Ecto neural progenitor cell (in vitro differentiated cells): ENCODE data around the gene ARL16.
A peak's percentile ranks its signal among the peaks of the same experiment; 100 is the strongest.

Experiments
- DNase-seq: peaks from one replicate; pipeline ENCODE4 v3.0.0-alpha.2; 2018; ENCODE audit warnings: low spot score

The ARL16 gene

GRCh38 chr17:81712468-81713003 lies 28.9 kb upstream of the ARL16 start:
- DNase-seq: no peak

- DNase-seq: peak; percentile 89
These were observed 28.3 kb upstream of the ARL16 start, which contains the start of gene SLC25A10 for GRCh38 chr17:81711814-81712467. SLC25A10 (plus strand) TSS chr17:81712284; CDS start chr17:81712427, 143 bp downstream.

- DNase-seq: no peak
These were observed 27.1 kb upstream of the ARL16 start for GRCh38 chr17:81710514-81711308.

DNA sequence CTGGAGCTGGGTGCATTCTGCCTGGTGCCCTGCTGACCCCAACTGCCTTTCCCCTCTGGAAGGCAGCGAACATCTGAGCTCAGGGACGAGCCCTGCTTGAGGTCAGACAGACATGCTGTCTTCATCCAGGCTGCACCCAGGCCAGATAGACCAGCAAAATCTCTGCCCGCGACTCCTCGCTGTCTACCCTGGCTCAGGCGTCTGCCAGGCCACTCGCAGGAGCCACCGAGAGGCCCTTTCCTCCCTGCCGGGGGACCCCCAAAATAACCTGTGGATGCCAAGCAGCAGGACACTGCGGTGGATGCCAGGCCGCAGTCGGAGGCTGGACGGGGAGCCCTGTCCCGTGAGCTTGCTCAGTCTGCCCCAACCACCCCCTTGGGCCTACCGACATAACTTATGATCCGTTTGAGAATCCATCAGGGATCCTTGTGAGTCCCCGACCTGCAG lies 25.2 kb upstream of the ARL16 start:
- DNase-seq: no peak

- no peak for DNase-seq
These were observed 24.4 kb upstream of the ARL16 start for GRCh38 chr17:81707725-81708646.

DNA sequence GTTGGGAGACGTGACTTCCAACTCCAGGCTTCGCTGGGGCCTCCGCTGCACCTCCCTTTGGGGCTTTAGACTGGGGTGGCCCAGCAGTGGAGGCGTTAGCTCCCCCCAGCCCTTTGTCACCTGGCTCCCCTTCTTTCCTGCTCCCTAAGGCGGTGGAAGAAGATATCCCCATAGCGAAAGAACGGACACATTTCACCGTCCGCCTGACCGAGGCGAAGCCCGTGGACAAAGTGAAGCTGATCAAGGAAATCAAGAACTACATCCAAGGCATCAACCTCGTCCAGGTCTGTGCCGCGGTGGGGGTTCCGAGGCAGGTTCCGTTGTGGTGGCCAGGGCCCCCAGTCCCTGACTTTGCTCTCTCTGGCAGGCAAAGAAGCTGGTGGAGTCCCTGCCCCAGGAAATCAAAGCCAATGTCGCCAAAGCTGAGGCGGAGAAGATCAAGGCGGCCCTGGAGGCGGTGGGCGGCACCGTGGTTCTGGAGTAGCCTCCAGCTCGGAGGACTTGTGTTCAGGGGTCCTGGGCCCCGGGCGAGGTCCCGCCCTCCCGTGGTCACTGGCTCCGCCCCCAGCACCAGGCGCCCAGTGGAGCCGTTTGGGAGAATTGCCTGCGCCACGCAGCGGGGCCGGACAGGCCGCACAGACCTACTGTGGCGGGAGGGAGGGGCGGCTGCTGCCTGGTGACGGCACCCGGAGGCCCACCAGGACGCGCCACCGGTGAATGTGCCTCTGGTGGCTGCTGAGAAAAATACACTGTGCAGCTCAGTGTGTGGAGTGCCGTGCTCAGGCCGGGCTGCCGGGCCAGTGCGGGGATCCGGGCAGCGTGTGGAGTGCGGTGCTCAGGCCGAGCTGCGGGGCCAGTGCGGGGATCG lies 23.4 kb upstream of the ARL16 start:
- no peak for DNase-seq

- no peak for DNase-seq
These were observed 22.6 kb upstream of the ARL16 start for GRCh38 chr17:81706232-81706611.

DNA sequence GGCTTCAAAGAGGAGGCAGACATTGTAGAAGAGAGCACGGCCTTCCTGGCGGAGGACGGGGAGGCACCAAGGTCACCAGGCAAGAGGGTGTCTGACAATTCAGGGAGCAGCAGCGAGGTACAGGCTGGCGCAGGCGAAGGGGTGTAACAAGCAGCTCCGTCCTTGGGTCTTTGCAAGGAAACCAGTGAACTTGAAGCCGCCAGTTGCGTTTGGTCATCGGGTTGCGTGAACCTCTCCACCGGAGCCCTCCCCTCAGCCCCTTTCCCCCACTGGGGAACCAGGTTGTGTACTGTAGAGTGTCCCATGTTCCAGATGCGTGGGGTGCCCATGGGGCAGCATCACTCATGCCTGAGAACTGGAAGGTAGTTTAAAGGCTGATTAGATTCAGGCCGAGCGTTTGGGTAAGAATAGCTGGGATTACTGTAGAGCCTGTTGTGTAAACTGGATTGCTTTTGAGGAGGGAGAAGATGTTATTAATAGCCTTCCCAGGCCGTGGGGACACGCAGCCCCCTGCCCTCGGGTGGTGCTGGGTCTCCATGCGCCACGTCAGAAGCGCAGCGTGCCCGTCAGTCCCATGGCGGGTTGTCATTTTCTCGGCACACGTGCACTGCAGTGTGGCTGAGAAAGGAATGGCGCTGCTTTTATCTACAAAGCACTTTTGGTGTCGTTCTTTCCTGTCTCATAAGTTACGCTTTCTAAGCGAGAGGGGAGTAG lies 22.1 kb upstream of the ARL16 start:
- DNase-seq: no peak

DNA sequence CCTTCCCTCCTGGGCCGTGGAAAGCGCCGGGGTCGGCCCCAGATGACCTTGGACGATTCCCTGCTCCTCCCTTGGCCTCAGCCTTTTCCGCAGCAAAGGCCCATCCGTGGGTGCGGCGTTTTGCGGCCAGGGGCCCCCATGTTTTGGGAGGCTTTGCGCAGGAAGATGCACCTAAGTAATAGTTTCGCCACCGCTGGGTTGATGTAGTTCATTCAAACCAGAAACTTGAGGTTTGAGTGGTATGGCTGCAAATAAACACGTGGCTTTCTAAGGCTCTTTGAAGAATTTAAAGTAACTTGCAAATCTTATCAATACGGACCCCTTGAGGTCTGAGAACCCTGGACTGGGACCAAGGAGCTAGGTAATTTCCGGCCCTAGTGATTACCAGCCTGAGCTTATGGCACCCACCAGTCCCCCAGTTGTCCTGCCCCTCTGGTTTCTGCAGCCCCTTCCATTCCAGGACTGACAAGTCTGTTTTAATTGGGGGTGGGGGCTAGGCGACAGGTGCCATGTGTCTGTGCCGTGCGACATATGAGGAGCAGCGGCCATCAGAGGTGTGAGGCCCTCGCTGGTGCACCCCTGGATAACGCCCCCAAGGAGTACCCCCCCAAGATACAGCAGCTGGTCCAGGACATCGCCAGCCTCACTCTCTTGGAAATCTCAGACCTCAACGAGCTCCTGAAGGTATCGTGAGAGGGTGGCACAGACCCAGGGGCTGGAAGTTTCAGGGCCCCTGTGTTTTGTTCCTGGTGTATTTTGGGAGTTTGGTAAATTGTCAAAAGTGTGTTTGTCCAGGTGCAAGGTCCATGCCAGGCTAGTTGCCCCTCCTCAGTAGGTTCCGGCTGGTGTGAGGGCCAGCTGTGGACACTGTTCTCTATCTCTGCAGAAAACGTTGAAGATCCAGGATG lies 20.4 kb upstream of the ARL16 start:
- no peak for DNase-seq

DNA sequence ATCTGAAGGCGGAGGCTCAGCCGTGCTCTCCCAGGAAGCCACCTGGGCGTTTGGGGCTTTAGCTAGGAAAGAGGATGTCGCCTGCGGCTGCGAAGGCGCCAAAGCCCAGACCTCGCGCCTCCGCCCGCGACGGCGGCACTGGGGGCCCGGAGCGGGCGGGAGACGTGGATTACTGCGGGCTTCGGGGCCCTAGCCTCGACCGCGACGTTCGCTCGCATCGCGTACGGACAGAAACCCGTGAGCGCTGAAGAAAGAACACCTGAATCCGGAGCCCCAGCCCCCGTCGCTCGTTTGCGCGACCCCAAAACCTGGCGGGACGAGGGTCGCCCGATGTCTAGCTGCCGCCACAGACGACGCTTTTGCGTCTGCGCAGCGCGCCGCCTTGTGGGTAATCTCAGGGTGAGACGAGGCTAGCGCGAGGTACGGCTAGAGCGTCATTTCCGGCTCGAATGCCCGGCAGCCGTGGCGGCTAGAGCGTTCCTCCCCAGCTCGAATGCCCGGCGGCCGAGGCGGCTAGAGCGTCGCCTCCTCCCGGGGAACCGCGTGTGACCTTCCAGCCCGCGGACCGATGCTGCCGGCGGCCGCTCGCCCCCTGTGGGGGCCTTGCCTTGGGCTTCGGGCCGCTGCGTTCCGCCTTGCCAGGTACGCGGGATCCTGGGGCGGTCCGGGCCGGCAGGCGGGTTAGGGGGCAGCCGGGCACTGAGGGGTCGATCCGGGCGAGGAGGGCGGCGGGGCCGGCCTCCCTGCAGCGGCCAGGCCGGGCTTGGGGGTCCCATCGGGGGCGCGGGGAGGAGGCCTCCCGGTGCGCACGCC lies 19.5 kb upstream of the ARL16 start, which contains the start of gene MRPL12:
TSS of gene MRPL12 (plus strand) at position 434 of the 813 bp plus-strand sequence. CDS start at position 569, 135 bp downstream.
- peak; percentile 98 for DNase-seq

DNA sequence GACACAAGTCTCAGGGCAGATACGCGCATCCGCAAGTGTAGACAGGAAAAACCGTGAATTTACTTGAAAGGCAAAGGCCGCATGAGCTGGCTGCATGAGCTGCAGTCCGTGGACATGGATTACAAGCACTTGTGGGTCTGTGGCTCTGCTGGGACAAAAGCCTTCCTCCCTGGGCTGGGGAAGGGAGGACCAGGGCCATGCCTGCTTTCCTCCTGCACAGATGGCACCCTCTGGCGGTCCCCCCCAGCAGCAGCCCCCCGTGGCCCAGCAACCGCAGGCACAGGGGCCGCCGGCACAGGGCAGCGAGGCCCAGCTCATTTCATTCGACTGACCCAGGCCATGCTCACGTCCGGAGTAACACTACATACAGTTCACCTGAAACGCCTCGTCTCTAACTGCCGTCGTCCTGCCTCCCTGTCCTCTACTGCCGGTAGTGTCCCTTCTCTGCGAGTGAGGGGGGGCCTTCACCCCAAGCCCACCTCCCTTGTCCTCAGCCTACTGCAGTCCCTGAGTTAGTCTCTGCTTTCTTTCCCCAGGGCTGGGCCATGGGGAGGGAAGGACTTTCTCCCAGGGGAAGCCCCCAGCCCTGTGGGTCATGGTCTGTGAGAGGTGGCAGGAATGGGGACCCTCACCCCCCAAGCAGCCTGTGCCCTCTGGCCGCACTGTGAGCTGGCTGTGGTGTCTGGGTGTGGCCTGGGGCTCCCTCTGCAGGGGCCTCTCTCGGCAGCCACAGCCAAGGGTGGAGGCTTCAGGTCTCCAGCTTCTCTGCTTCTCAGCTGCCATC lies 17.9 kb upstream of the ARL16 start:
- DNase-seq: no peak

- DNase-seq: no peak
These were observed 17.0 kb upstream of the ARL16 start for GRCh38 chr17:81700353-81701287.

DNA sequence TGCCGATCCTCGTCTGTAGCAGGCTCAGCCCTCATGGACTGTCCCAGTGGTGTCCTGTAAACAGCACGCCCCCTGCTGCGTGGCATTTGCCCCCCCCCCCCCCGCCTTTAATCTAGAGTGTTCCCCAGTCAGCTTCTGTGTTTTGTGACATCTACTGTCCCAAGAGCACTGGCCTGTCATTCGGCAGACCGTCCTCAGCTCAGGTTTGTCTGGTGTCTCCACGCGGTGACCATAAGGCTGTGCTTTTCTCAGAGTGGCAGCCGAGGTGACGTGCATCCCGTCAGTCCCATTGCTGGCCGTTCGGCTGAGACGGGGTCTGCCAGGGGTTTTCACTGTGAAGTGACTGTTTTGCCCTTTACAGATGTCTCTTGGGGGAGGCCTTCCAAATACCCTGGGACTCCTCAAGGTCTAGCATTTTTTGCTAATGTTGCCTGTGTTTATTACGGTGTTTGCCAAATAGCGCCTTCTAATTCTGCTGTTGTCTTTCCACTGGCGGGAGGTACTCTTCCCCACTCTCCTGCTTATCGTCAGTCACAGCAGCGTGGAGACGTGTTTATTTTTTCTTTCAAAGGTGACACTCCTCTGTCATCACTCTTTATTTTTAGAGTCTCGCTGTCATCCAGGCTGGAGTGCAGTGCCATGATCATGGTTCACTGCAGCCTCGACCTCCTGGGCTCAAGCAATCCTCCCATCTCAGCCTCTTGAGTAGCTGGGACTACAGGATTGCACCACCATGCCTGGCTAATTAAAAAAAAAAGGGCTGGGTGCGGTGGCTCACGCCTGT lies 13.9 kb upstream of the ARL16 start:
- DNase-seq: no peak

- DNase-seq: no peak
These were observed 12.8 kb upstream of the ARL16 start for GRCh38 chr17:81696218-81696941.

DNA sequence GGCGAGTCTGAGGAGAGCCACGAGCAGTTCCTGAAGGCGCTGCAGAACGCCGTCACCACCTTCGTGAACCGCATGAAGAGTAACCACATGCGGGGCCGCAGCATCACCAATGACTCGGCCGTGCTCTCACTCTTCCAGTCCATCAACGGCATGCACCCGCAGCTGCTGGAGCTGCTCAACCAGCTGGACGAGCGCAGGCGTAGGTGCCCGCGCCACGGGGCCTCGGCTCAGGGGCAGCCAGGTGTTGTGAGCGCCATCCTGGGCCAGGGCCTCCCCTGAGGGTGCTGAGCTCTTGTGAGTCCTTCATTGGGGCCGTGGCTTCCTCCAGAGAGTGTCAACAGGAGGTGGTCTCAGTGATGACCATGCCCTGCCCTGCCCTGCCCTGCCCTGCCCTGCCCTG lies 12.2 kb upstream of the ARL16 start:
- DNase-seq: no peak
